Hematopoietic multipotent progenitor cell treated with erythropoietin and hydrocortisone succinate and interleukin-3 and kit ligand, for 17 days (in vitro differentiated cells): ENCODE results near the gene CMIP.
"Not testable (repeated sequence)": the region's sequence is repeated elsewhere in the genome, so short reads cannot be mapped to it uniquely, and the experiment has no call there.

Experiments
- DNase-seq: peaks from one replicate; pipeline ENCODE4 v3.0.0-alpha.2; 2015; ENCODE audit warnings: low spot score

Gene CMIP

GRCh38 chr16:81568749-81569087, 124.1 kb downstream of the CMIP start:
- DNase-seq = no peak

- no peak for DNase-seq
Observed at GRCh38 chr16:81569361-81570034, 124.9 kb downstream of the CMIP start.

GRCh38 chr16:81570151-81570846, 125.7 kb downstream of the CMIP start:
- DNase-seq = no peak

GRCh38 chr16:81571175-81571574, 126.6 kb downstream of the CMIP start:
- DNase-seq = no peak

DNA sequence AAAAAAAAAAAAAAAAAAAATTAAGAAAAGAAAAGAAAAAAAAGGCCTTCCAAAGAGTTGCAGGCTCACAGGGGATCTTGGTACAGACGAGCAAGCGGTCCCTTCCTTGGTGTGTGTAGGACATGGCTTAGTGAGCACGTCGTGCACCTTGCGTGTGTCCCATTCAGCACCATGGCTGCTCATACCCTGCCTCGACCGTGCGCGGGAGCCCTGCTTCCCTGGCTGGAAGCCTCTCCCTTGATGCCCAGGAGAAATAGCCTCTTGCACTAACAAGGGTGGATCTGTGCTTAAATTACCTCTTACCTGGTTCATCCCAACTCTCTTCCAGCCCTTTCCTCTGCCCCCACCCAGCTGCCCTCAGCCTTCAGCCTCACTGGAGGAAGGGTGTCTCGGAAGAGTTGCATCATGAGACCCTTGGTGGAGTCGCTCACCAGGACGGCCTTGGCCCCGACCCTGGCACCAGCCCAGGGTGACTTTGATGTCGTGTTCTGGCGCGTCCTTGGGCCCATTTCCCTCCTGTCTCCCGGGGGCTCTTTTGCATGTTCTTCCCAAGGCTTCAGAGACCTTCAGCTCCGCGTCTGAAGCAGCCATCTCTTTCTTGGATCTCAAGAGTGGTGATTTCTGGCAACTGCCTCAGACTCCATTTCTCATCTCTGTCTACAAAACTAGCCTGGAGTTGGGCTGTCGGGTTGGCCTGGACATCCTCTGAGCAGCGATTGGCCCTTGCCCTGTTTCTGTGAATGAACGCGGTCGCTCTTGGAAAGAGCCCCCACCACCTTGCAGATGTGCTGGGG, 127.2 kb downstream of the CMIP start:
- no peak for DNase-seq

- no peak for DNase-seq
Observed at GRCh38 chr16:81572386-81573144, 128.0 kb downstream of the CMIP start.

GRCh38 chr16:81573533-81574020, 129.0 kb downstream of the CMIP start:
- no peak for DNase-seq

DNA sequence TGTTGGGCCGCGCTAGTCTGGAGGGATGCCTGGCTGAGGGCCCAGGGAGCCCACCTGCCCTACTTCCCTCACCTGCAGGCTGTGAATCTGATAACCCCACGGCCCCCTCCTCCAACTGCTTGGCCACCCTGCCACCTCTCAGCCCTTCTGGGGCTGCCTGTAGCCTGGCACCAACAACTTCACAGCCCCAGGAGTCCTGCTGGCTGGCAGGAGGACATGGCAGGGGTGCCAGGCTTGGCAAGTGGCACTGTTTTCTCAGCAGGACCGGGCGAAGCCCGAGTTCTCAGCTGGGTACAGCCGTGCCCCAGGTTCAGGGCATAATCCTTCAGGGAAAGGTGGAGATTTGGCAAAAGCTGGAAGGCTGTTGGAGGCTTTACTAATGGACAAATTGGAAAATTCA, 129.6 kb downstream of the CMIP start:
- DNase-seq = no peak

GRCh38 chr16:81575307-81575706, 130.7 kb downstream of the CMIP start:
- DNase-seq = no peak

- no peak for DNase-seq
Observed at GRCh38 chr16:81575834-81576233, 131.2 kb downstream of the CMIP start.

GRCh38 chr16:81576696-81577095, 132.1 kb downstream of the CMIP start:
- DNase-seq = no peak

DNA sequence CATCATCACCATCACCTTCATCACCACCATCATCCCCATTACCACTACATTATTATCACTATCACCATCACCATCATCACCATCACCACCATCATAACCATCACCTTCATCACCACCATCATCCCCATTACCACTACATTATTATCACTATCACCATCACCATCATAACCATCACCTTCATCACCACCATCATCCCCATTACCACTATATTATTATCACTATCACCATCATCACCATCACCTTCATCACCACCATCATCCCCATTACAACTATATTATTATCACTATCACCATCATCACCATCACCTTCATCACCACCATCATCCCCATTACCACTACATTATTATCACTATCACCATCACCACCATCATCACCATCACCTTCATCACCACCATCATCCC, 132.7 kb downstream of the CMIP start:
- not testable (repeated sequence) for DNase-seq

- DNase-seq = no peak
Observed at GRCh38 chr16:81578076-81578475, 133.5 kb downstream of the CMIP start.

- no peak for DNase-seq
Observed at GRCh38 chr16:81578636-81579413, 134.2 kb downstream of the CMIP start.

DNA sequence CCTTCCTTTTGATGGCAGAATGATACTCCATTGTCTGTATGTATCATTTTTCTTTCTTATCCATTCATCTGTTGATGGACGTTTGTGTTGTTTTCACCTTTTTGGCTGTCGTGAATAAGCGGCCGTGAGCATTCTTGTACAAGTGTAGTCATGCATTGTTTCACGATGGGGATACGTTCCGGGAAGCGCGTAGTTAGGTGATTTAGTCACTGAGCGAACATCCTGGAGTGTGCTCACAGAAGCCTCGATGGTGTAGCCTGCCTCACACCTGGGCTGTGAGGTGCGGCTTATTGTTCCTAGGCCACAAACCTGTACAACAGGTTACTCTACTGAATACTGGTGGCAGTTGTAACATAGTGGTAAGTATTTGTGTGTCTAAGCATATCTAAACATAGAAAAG, 136.5 kb downstream of the CMIP start:
- no peak for DNase-seq

- no peak for DNase-seq
Observed at GRCh38 chr16:81582655-81583441, 138.2 kb downstream of the CMIP start.

DNA sequence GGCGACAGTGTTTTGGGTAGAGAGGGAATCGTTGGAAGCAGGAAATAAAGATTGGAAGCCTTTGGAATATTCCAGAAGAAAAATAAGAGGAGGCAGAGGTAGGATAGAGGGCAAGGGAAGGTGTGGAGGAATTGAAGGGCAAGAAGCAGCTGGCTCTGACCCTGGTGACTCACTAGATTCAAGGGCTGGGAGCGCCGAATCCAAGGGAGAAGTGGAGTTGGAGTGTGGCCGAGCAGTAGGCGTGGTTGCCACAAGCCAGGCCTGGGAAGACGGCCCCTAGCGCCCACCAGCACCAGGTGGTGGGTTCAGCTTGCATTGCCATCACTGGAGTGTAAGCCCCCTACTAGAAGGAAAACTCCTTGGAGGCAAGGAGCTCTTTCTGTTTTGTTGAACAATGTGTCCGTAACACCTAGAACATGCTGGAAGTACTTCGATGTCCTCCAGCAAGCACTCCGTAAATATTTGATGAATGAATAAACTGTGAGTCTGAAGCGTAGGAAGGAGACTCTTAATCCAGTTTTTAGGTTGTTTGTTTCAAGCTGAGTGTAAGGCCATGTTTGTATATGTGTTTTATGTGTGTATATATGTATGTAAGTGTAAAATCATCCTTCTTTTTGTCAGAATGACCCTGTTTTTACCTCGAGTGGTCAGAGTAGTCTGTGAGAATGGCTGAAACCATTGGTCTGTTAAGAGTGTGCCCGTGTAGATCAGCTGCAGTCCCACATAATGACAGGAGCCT, 139.5 kb downstream of the CMIP start:
- DNase-seq = no peak

DNA sequence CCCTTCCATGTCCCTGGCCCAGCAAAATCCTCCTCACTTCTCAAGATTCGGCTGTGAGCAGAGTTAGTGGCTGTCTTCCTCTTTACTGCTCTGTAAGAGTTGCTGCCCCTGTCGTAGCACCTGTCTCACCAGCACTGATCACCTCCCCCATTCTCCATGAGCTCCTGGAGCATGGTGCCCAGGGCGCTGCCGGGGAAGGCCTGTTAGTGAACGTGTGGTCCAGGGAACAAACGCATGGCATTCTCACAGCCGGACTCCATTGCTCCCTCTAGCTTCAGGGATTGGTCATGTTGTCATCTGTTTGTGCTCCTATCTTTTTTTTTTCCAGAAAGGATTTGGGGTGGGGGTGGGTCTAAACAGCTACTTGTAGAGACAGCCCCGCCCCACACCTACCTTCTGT, 141.2 kb downstream of the CMIP start:
- no peak for DNase-seq

DNA sequence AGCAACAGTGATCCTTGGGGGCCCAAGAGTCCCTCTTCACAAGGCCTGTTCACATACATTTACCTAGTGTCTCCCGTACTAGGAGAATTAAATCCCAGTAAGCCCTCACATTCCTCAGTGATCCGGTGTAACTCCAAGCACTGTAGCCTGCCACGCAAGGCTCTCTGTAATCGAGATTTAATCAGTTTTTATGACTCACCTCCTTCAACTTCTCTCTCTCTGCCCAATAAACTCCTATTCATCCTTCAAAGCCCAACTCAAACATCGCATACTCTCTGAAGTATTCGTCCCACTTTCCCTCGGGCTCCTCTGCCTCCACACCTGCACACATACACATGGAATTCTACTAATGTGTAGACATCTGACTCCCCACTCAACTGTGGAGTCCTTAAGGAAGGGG, 141.8 kb downstream of the CMIP start:
- DNase-seq = no peak
